ENCODE measurements around the gene PNRC1.

PNRC1 gene

GRCh38 chr6:89081129-89081422 lies 525 bp downstream of the PNRC1 start:
- TF ChIP-seq, protein P1, sequence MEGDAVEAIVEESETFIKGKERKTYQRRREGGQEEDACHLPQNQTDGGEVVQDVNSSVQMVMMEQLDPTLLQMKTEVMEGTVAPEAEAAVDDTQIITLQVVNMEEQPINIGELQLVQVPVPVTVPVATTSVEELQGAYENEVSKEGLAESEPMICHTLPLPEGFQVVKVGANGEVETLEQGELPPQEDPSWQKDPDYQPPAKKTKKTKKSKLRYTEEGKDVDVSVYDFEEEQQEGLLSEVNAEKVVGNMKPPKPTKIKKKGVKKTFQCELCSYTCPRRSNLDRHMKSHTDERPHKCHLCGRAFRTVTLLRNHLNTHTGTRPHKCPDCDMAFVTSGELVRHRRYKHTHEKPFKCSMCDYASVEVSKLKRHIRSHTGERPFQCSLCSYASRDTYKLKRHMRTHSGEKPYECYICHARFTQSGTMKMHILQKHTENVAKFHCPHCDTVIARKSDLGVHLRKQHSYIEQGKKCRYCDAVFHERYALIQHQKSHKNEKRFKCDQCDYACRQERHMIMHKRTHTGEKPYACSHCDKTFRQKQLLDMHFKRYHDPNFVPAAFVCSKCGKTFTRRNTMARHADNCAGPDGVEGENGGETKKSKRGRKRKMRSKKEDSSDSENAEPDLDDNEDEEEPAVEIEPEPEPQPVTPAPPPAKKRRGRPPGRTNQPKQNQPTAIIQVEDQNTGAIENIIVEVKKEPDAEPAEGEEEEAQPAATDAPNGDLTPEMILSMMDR (IDR thresholded peaks at IDR 0.05; ENCODE audit: extremely low read depth, insufficient read depth, missing control alignments), result no peak
- in situ Hi-C loops (cut with MboI; ENCODE audit: low pct_unique_long_range_greater_than_20kb, low sequenced_read_pairs, unreplicated experiment), result no loop called here
- DNase-seq (ENCODE audit: low spot score), result no peak

- in situ Hi-C loops (cut with MboI; ENCODE audit: low pct_unique_long_range_greater_than_20kb, low sequenced_read_pairs, unreplicated experiment), result no loop called here
- TF ChIP-seq, protein P1 (IDR thresholded peaks at IDR 0.05; ENCODE audit: extremely low read depth, insufficient read depth, missing control alignments), result no peak
- DNase-seq (ENCODE audit: low spot score), result peak; percentile 96
These were observed 1.1 kb downstream of the PNRC1 start for GRCh38 chr6:89081423-89082322.

DNA sequence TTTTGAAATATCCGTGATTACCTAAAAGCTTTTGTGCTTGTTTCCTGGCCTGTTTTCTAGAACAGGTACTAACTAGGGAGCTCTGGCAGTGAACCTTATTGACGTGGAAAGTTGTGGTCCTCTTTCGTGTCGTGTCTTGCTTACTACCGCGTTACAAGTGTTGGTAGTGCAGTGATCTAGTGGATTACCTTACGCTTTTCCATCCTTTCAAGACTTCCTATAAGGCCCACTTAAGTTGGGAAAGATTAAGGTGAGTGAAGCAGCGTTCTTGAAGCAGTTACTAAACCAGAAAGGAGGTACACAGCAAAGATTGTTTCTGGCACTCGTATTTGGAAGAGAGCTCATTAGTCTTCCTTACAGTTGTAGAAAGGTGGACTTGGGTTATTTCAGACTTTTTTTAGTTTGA lies 1.9 kb downstream of the PNRC1 start:
- DNase-seq (ENCODE audit: low spot score), result peak; percentile 31

DNA sequence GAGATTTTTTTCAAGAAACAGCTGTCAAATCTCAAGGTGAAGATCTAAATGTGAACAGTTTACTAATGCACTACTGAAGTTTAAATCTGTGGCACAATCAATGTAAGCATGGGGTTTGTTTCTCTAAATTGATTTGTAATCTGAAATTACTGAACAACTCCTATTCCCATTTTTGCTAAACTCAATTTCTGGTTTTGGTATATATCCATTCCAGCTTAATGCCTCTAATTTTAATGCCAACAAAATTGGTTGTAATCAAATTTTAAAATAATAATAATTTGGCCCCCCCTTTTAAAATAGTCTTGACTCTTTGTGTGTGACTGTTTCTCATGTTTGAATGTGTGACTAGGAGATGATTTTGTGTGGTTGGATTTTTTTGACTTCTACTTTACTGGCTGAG lies 4.0 kb downstream of the PNRC1 start:
- in situ Hi-C loops (cut with MboI; ENCODE audit: low pct_unique_long_range_greater_than_20kb, low sequenced_read_pairs, unreplicated experiment), result no loop called here
- TF ChIP-seq, protein P1 (IDR thresholded peaks at IDR 0.05; ENCODE audit: extremely low read depth, insufficient read depth, missing control alignments), result no peak
- DNase-seq (ENCODE audit: low spot score), result no peak

More for the DNA sequence above, 1.9 kb downstream of the PNRC1 start:
- TF ChIP-seq, protein P1 (IDR thresholded peaks at IDR 0.05; ENCODE audit: extremely low read depth, insufficient read depth, missing control alignments), result no peak
- in situ Hi-C loops (cut with MboI; ENCODE audit: low pct_unique_long_range_greater_than_20kb, low sequenced_read_pairs, unreplicated experiment), result no loop called here

- TF ChIP-seq, protein P1 (IDR thresholded peaks at IDR 0.05; ENCODE audit: extremely low read depth, insufficient read depth, missing control alignments), result no peak
- DNase-seq (ENCODE audit: low spot score), result no peak
- in situ Hi-C loops (cut with MboI; ENCODE audit: low pct_unique_long_range_greater_than_20kb, low sequenced_read_pairs, unreplicated experiment), result no loop called here
These were observed 4.4 kb downstream of the PNRC1 start for GRCh38 chr6:89084954-89085353.

- in situ Hi-C loops (cut with MboI; ENCODE audit: low pct_unique_long_range_greater_than_20kb, low sequenced_read_pairs, unreplicated experiment), result no loop called here
- DNase-seq (ENCODE audit: low spot score), result no peak
- TF ChIP-seq, protein P1 (IDR thresholded peaks at IDR 0.05; ENCODE audit: extremely low read depth, insufficient read depth, missing control alignments), result no peak
These were observed 5.1 kb downstream of the PNRC1 start for GRCh38 chr6:89085409-89086205.

All from GM13977 (cell line).